ENCODE measurements around the gene TSPAN9. TPM values are rescaled to one million over a fixed set of nuclear protein-coding genes. Genes with fewer than 3 reads are reported as not detected.

TSPAN9 gene
- total RNA-seq, 1 donor from 2014 or later: 40.9 TPM

DNA sequence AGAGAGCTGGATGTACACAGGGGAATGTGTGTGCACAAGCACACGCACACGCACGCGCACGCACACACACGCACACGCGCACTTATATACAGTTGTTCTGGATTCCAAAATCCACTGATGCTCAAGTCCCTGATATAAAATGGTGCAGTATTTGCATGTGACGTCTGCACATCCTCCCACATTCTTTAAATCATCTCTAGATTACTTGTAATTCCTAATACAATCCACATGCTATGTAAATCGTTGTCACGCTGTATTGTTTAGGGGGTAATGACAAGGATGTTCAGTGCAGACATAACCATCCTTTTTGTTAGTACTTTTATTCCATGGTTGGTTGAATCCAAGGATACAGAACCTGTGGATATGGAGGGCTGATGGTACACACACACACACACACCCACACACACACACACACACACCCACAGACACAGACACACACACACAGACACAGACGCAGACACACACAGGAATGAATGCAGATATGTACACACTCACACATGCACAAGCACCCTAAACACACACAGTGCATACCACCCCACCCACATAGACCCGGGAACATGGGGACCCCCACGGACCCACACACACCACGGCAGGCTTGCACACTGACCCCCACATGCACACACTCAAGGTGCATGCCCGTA lies 225.3 kb downstream of the TSPAN9 start:
- H3K4me1 ChIP-seq (ENCODE audit: insufficient read depth, low read length): peaks cover 30% of the 10 kb centered on the region
- no peak overlapping the region for H3K4me2 ChIP-seq (ENCODE audit: low read length)
- FAIRE-seq (no peak), DNase-seq (ENCODE audit: low read depth) (no peak)
- no peak overlapping the region for H2AFZ ChIP-seq (ENCODE audit: low read depth, low read length)
- no peaks in the 10 kb centered on the region for H3K36me3 ChIP-seq (ENCODE audit: insufficient read depth, low read length)
- H3K79me2 ChIP-seq (ENCODE audit: insufficient read depth, low read length): no peaks in the 10 kb centered on the region
- H3K36me3 Mint-ChIP-seq (ENCODE audit: low read depth, unreplicated experiment): no peaks in the 10 kb centered on the region
- peaks cover 17% of the 10 kb centered on the region for H3K4me1 Mint-ChIP-seq (ENCODE audit: low read depth, unreplicated experiment)
- no peaks in the 10 kb centered on the region for H3K9me3 Mint-ChIP-seq (ENCODE audit: unreplicated experiment)
- peaks cover 37% of the 10 kb centered on the region for H3K27me3 Mint-ChIP-seq (ENCODE audit: low read depth, unreplicated experiment)
- no peak overlapping the region for H3K4me3 ChIP-seq (ENCODE audit: insufficient read depth, low read depth, low read length)
- TF ChIP-seq EZH2 (IDR thresholded peaks at IDR 0.05; ENCODE audit: insufficient read depth, low read length): no peak
- no peak for TF ChIP-seq CTCF (IDR thresholded peaks at IDR 0.05; ENCODE audit: insufficient read depth, low read depth, low read length)
- H3K4me3 Mint-ChIP-seq (ENCODE audit: unreplicated experiment): no peak overlapping the region
- no peaks in the 10 kb centered on the region for H3K9me3 ChIP-seq (ENCODE audit: insufficient read depth, low read depth, low read length)
- no peak overlapping the region for H3K27ac ChIP-seq (ENCODE audit: low read depth, low read length)
- no peaks in the 10 kb centered on the region for H4K20me1 ChIP-seq (ENCODE audit: insufficient read depth, low read length)
- H3K9ac ChIP-seq (ENCODE audit: low read length): no peak overlapping the region
- H3K27ac Mint-ChIP-seq (ENCODE audit: unreplicated experiment): no peak overlapping the region
- H3K27me3 ChIP-seq (ENCODE audit: insufficient read depth, low read length): no peaks in the 10 kb centered on the region

DNA sequence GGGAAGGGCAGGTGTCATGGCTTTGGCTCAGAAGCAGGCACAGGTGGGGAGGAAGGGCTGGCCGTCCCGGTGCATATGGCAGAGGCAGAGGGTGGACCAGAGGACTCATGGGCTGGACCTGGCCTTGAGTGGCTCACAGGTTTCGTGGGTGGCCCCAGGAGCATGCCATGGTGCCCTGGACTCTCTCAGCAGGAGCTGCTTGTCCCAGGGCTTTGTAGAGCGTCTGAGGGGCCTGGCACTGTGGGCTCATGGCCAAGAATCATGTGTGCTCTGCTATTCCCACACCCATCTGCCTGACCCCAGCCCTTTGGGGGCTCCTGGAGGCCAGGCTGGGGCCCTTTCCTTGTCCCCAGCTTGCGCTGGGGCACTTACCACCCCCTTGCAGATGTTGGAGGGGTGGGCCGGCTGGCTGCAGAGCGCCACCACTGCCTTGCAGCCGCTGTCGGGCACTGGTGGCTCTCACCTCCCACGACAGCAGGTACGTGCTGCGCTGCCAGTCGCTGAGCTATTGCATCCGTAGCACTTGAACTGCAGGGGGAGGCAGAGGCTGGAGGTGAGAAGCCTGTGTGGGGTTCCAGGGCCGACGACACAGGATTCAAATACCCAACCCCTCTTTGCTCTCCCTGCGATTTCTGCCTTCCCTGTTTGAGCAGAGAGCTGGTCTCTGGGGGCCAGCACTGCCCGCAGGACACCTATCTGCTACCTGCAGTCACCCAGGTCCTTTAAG lies 226.4 kb downstream of the TSPAN9 start:
- no peak overlapping the region for H3K4me3 Mint-ChIP-seq (ENCODE audit: unreplicated experiment)
- TF ChIP-seq EZH2 (IDR thresholded peaks at IDR 0.05; ENCODE audit: insufficient read depth, low read length): no peak
- TF ChIP-seq CTCF (IDR thresholded peaks at IDR 0.05; ENCODE audit: insufficient read depth, low read depth, low read length): no peak
- no peak overlapping the region for H2AFZ ChIP-seq (ENCODE audit: low read depth, low read length)
- H3K4me1 ChIP-seq (ENCODE audit: insufficient read depth, low read length): peaks cover 30% of the 10 kb centered on the region
- H3K27me3 Mint-ChIP-seq (ENCODE audit: low read depth, unreplicated experiment): peaks cover 40% of the 10 kb centered on the region
- no peak overlapping the region for H3K4me3 ChIP-seq (ENCODE audit: insufficient read depth, low read depth, low read length)
- FAIRE-seq (no peak), DNase-seq (ENCODE audit: low read depth) (no peak)
- H3K36me3 Mint-ChIP-seq (ENCODE audit: low read depth, unreplicated experiment): no peaks in the 10 kb centered on the region
- no peak overlapping the region for H3K27ac Mint-ChIP-seq (ENCODE audit: unreplicated experiment)
- no peaks in the 10 kb centered on the region for H3K79me2 ChIP-seq (ENCODE audit: insufficient read depth, low read length)
- peaks cover 17% of the 10 kb centered on the region for H3K4me1 Mint-ChIP-seq (ENCODE audit: low read depth, unreplicated experiment)
- H4K20me1 ChIP-seq (ENCODE audit: insufficient read depth, low read length): no peaks in the 10 kb centered on the region
- H3K9me3 Mint-ChIP-seq (ENCODE audit: unreplicated experiment): no peaks in the 10 kb centered on the region
- H3K9me3 ChIP-seq (ENCODE audit: insufficient read depth, low read depth, low read length): no peaks in the 10 kb centered on the region
- H3K27me3 ChIP-seq (ENCODE audit: insufficient read depth, low read length): no peaks in the 10 kb centered on the region
- H3K27ac ChIP-seq (ENCODE audit: low read depth, low read length): peak overlapping the region; percentile 35
- peak overlapping the region; percentile 56 for H3K4me2 ChIP-seq (ENCODE audit: low read length)
- H3K36me3 ChIP-seq (ENCODE audit: insufficient read depth, low read length): no peaks in the 10 kb centered on the region
- H3K9ac ChIP-seq (ENCODE audit: low read length): peak overlapping the region; percentile 62
